Fibroblast of lung (primary cell): Measurements from ENCODE around the gene RHBDL3.

ENCODE experiments used
- CTCF ChIP-seq, 2 donors: IDR thresholded peaks in 1 of 2; conservative IDR thresholded peaks in 1 of 2; 1 replicate in 1 of 2; 2 replicates in 1 of 2; pipeline ENCODE4 v1.5.1; 2011 to 2012; ENCODE audit warnings: low read length in 2 of 2, control low read depth in 1 of 2, inconsistent platforms in 1 of 2, low read depth in 1 of 2, mild to moderate bottlenecking in 1 of 2
- EZH2 ChIP-seq: IDR thresholded peaks from 2 replicates; pipeline ENCODE4 v1.5.1; 2012; ENCODE audit warnings: low read length, control low read depth, mild to moderate bottlenecking; ENCODE audit errors: missing control alignments

- no peak for TF ChIP-seq CTCF (conservative IDR thresholded peaks at IDR 0.05 in 1 of 2, IDR thresholded peaks at IDR 0.05 in 1 of 2; ENCODE audit: low read depth in 1 of 2, low read length in 2 of 2)
- TF ChIP-seq EZH2 = no peak
Measured at GRCh38 chr17:32261936-32262510, 3.6 kb upstream of the RHBDL3 start.
